ENCODE measurements around the gene ZNF277.
A peak's percentile ranks its signal among the peaks of the same experiment; 100 is the strongest.

The ZNF277 gene

GRCh38 chr7:112215787-112216186, 9.3 kb downstream of the ZNF277 start:
- TF ChIP-seq, protein P1, sequence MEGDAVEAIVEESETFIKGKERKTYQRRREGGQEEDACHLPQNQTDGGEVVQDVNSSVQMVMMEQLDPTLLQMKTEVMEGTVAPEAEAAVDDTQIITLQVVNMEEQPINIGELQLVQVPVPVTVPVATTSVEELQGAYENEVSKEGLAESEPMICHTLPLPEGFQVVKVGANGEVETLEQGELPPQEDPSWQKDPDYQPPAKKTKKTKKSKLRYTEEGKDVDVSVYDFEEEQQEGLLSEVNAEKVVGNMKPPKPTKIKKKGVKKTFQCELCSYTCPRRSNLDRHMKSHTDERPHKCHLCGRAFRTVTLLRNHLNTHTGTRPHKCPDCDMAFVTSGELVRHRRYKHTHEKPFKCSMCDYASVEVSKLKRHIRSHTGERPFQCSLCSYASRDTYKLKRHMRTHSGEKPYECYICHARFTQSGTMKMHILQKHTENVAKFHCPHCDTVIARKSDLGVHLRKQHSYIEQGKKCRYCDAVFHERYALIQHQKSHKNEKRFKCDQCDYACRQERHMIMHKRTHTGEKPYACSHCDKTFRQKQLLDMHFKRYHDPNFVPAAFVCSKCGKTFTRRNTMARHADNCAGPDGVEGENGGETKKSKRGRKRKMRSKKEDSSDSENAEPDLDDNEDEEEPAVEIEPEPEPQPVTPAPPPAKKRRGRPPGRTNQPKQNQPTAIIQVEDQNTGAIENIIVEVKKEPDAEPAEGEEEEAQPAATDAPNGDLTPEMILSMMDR (conservative IDR thresholded peaks at IDR 0.05; ENCODE audit: low read depth, low read length) = no peak
- H3K4me3 ChIP-seq (ENCODE audit: low read length) = no peak overlapping the region
- no peak for DNase-seq (ENCODE audit: low read depth)

DNA sequence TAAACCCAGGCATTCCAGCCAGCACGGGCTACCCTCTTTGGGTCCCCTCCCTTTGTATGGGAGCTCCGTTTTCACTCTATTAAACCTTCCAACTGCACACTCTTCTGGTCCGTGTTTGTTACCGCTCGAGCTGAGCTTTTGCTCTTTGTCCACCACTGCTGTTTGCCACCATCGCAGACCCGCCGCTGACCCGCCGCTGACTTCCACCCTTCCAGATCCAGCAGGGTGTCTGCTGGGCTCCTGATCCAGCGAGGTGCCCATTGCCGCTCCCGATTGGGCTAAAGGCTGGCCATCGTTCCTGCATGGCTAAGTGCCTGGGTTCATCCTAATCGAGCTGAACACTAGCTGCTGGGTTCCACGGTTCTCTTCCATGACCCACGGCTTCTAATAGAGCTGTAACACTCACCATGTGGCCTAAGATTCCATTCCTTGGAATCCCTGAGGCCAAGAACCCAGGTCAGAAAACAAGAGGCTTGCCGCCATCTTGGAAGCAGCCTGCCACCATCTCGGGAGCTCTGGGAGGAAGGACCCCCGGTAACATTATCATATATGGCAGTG, 14.5 kb downstream of the ZNF277 start:
- TF ChIP-seq, protein P1 (conservative IDR thresholded peaks at IDR 0.05; ENCODE audit: low read depth, low read length) = no peak
- no peak overlapping the region for H3K4me3 ChIP-seq (ENCODE audit: low read length)
- no peak for DNase-seq (ENCODE audit: low read depth)

- no peak overlapping the region for H3K4me3 ChIP-seq (ENCODE audit: low read length)
- TF ChIP-seq, protein P1 (conservative IDR thresholded peaks at IDR 0.05; ENCODE audit: low read depth, low read length) = no peak
- no peak for DNase-seq (ENCODE audit: low read depth)
Observed at GRCh38 chr7:112223310-112223709, 16.8 kb downstream of the ZNF277 start.

GRCh38 chr7:112224186-112224585, 17.7 kb downstream of the ZNF277 start:
- TF ChIP-seq, protein P1 (conservative IDR thresholded peaks at IDR 0.05; ENCODE audit: low read depth, low read length) = no peak
- no peak overlapping the region for H3K4me3 ChIP-seq (ENCODE audit: low read length)
- DNase-seq (ENCODE audit: low read depth) = no peak

DNA sequence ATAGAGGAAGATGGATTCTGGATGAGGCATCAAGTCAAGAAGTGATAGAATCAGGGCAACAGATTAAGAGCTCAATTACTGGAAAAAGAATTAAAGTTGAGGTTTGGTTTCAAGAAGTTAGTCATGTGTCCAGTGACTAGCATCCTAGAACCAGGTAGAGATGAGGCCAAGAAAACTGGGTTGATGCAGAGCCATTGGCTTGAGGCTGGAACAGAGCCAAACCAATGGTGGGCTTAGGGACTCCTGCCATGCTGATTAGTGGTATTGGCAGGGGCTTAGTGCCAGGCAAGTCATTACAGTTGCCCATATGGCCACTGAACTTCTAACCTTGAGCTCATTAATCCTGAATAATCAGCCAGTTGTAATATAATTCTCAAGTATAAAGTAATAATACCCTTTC, 18.5 kb downstream of the ZNF277 start:
- TF ChIP-seq, protein P1 (conservative IDR thresholded peaks at IDR 0.05; ENCODE audit: low read depth, low read length) = no peak
- DNase-seq (ENCODE audit: low read depth) = peak; percentile 78
- H3K4me3 ChIP-seq (ENCODE audit: low read length) = no peak overlapping the region

GRCh38 chr7:112226701-112227276, 20.3 kb downstream of the ZNF277 start:
- TF ChIP-seq, protein P1 (conservative IDR thresholded peaks at IDR 0.05; ENCODE audit: low read depth, low read length) = no peak
- no peak overlapping the region for H3K4me3 ChIP-seq (ENCODE audit: low read length)
- peak; percentile 38 for DNase-seq (ENCODE audit: low read depth)

DNA sequence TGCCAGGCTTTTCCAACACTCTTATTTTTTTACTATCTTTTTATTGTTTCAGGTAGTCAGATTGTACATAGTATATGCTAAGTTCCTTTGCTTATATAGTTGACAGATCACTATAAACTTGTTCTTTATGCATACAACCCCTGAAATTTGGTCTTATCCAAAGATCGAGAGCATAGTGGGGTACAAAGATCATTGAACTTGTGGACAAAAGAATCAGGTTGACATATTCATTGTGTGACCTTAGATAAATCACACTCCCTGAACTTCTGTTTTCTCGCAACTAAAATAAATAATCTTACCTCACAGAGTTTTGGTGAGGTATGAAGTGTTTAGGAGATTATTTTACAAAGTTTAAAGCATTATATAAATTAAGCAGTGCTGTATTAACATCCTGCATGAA, 22.1 kb downstream of the ZNF277 start:
- no peak overlapping the region for H3K4me3 ChIP-seq (ENCODE audit: low read length)
- DNase-seq (ENCODE audit: low read depth) = no peak
- TF ChIP-seq, protein P1 (conservative IDR thresholded peaks at IDR 0.05; ENCODE audit: low read depth, low read length) = no peak
